PC-3 (cell line): ENCODE data around the gene FAM174B.

ENCODE experiments used
- CTCF ChIP-seq: fragments of 300-600 bp; sonication (generic); conservative IDR thresholded peaks from 2 replicates; pipeline ENCODE4 v1.5.1; 2017; ENCODE audit warnings: antibody characterized with exemption, low read depth, mild to moderate bottlenecking, low read length
- EZH2 ChIP-seq: fragments of 300-600 bp; sonication (generic); IDR thresholded peaks from one replicate; pipeline ENCODE4 v1.6.1; 2017; ENCODE audit warnings: antibody characterized with exemption, mild to moderate bottlenecking, low read length; ENCODE audit not compliant: unreplicated experiment

GRCh38 chr15:92674347-92674746 is 18.8 kb upstream of the FAM174B start:
- TF ChIP-seq CTCF: no peak
- no peak for TF ChIP-seq EZH2
